Skin epidermis (tissue), 12 donors: ENCODE results near the gene SHPK.
"Not testable (repeated sequence)": the region's sequence is repeated elsewhere in the genome, so short reads cannot be mapped to it uniquely, and the experiment has no call there.

Source experiments
- H3K27ac ChIP-seq, 21 experiments: fragments of 200-600 bp; sonication (generic) in 11 of 21; one replicate each; pipeline ENCODE4 v1.5.0; 2020; ENCODE audit warnings: mild to moderate bottlenecking in 3 of 21, inconsistent platforms in 2 of 21, moderate library complexity in 2 of 21
- H3K4me3 ChIP-seq, 7 experiments: fragments of 200-600 bp; sonication (generic) in 2 of 7; one replicate each; pipeline ENCODE4 v1.5.0; 2020; ENCODE audit warnings: inconsistent platforms in 2 of 7, mild to moderate bottlenecking in 2 of 7, moderate library complexity in 1 of 7

SHPK gene

GRCh38 chr17:3594976-3595375, 41.1 kb downstream of the SHPK start:
- Histone ChIP-seq H3K27ac (no peak overlapping the region), H3K4me3 (no peak overlapping the region)

- no peak overlapping the region for H3K27ac ChIP-seq
- H3K4me3 ChIP-seq, result no peak overlapping the region
Measured at GRCh38 chr17:3594051-3594800, 41.8 kb downstream of the SHPK start.

- Histone ChIP-seq H3K27ac (no peak overlapping the region), H3K4me3 (no peak overlapping the region)
Measured at GRCh38 chr17:3593384-3593783, 42.7 kb downstream of the SHPK start.

GRCh38 chr17:3592216-3592860, 43.7 kb downstream of the SHPK start:
- Histone ChIP-seq H3K27ac (no peak overlapping the region), H3K4me3 (no peak overlapping the region)

GRCh38 chr17:3590768-3591167, 45.3 kb downstream of the SHPK start:
- H3K4me3 ChIP-seq, result no peak overlapping the region
- H3K27ac ChIP-seq, result no peak overlapping the region

- H3K4me3 ChIP-seq, result no peak overlapping the region
- no peak overlapping the region for H3K27ac ChIP-seq
Measured at GRCh38 chr17:3590231-3590630, 45.8 kb downstream of the SHPK start.

GRCh38 chr17:3589784-3590183, 46.3 kb downstream of the SHPK start:
- Histone ChIP-seq H3K27ac (no peak overlapping the region), H3K4me3 (no peak overlapping the region)

- Histone ChIP-seq H3K4me3 (no peak overlapping the region), H3K27ac (peak overlapping the region in 1 of 21 experiments; percentile 25)
Measured at GRCh38 chr17:3585826-3586225, 50.2 kb downstream of the SHPK start.

- H3K27ac ChIP-seq, result no peak overlapping the region
- no peak overlapping the region for H3K4me3 ChIP-seq
Measured at GRCh38 chr17:3583456-3583855, 52.6 kb downstream of the SHPK start.

- H3K4me3 ChIP-seq, result no peak overlapping the region
- no peak overlapping the region for H3K27ac ChIP-seq
Measured at GRCh38 chr17:3582915-3583314, 53.1 kb downstream of the SHPK start.

- H3K4me3 ChIP-seq, H3K27ac ChIP-seq: not testable (repeated sequence)
Measured at GRCh38 chr17:3578667-3579066, 57.4 kb downstream of the SHPK start.

GRCh38 chr17:3576970-3577369, 59.1 kb downstream of the SHPK start:
- Histone ChIP-seq H3K27ac (no peak overlapping the region), H3K4me3 (no peak overlapping the region)

GRCh38 chr17:3575511-3575910, 60.5 kb downstream of the SHPK start:
- Histone ChIP-seq H3K27ac (no peak overlapping the region), H3K4me3 (no peak overlapping the region)

GRCh38 chr17:3574231-3574630, 61.8 kb downstream of the SHPK start:
- no peak overlapping the region for H3K4me3 ChIP-seq
- no peak overlapping the region for H3K27ac ChIP-seq

GRCh38 chr17:3573246-3574100, 62.6 kb downstream of the SHPK start:
- no peak overlapping the region for H3K4me3 ChIP-seq
- H3K27ac ChIP-seq, result no peak overlapping the region

GRCh38 chr17:3572231-3572630, 63.8 kb downstream of the SHPK start:
- no peak overlapping the region for H3K4me3 ChIP-seq
- no peak overlapping the region for H3K27ac ChIP-seq

GRCh38 chr17:3571043-3571900, 64.8 kb downstream of the SHPK start:
- no peak overlapping the region for H3K27ac ChIP-seq
- no peak overlapping the region for H3K4me3 ChIP-seq

- H3K4me3 ChIP-seq, result no peak overlapping the region
Measured at GRCh38 chr17:3569534-3570137, 66.4 kb downstream of the SHPK start.

GRCh38 chr17:3566551-3566950, 69.5 kb downstream of the SHPK start:
- no peak overlapping the region for H3K27ac ChIP-seq

More at GRCh38 chr17:3569534-3570137, 66.4 kb downstream of the SHPK start:
- H3K27ac ChIP-seq, result no peak overlapping the region

More at GRCh38 chr17:3566551-3566950, 69.5 kb downstream of the SHPK start:
- no peak overlapping the region for H3K4me3 ChIP-seq
